Jurkat, Clone E6-1 (cell line): ENCODE results near the gene KPNA4.
"Not testable (repeated sequence)": the region's sequence is repeated elsewhere in the genome, so short reads cannot be mapped to it uniquely, and the experiment has no call there.

Source experiments
- DNase-seq: peaks from one replicate; pipeline ENCODE4 v3.0.0-alpha.2; 2011; ENCODE audit warnings: low read depth, low spot score
- H3K4me3 ChIP-seq: 2 replicates; pipeline ENCODE4 v1.5.1; 2011; ENCODE audit warnings: mild to moderate bottlenecking, low read length, control low read depth, moderate library complexity

The KPNA4 gene

GRCh38 chr3:160531311-160531710 is 34.1 kb downstream of the KPNA4 start:
- no peak overlapping the region for H3K4me3 ChIP-seq
- no peak for DNase-seq

GRCh38 chr3:160516391-160516790 is 49.0 kb downstream of the KPNA4 start:
- not testable (repeated sequence) for H3K4me3 ChIP-seq, DNase-seq

GRCh38 chr3:160501325-160501724 is 64.0 kb downstream of the KPNA4 start:
- no peak for DNase-seq
- no peak overlapping the region for H3K4me3 ChIP-seq

GRCh38 chr3:160498202-160498601 is 67.2 kb downstream of the KPNA4 start:
- DNase-seq, result no peak
- no peak overlapping the region for H3K4me3 ChIP-seq

GRCh38 chr3:160490166-160490565 is 75.2 kb downstream of the KPNA4 start:
- no peak for DNase-seq
- H3K4me3 ChIP-seq, result no peak overlapping the region

- DNase-seq, result peak; percentile 35
- H3K4me3 ChIP-seq, result no peak overlapping the region
Observed at GRCh38 chr3:160486459-160486869, 78.9 kb downstream of the KPNA4 start.

GRCh38 chr3:160482796-160483195 is 82.6 kb downstream of the KPNA4 start:
- H3K4me3 ChIP-seq, result no peak overlapping the region
- DNase-seq, result no peak

GRCh38 chr3:160481856-160482255 is 83.5 kb downstream of the KPNA4 start:
- H3K4me3 ChIP-seq, result no peak overlapping the region
- no peak for DNase-seq

GRCh38 chr3:160480931-160481330 is 84.4 kb downstream of the KPNA4 start:
- no peak for DNase-seq
- H3K4me3 ChIP-seq, result no peak overlapping the region

GRCh38 chr3:160479376-160479775 is 86.0 kb downstream of the KPNA4 start:
- no peak for DNase-seq
- H3K4me3 ChIP-seq, result no peak overlapping the region

- no peak overlapping the region for H3K4me3 ChIP-seq
- DNase-seq, result no peak
Observed at GRCh38 chr3:160478338-160478737, 87.0 kb downstream of the KPNA4 start.

GRCh38 chr3:160477750-160478149 is 87.6 kb downstream of the KPNA4 start:
- no peak overlapping the region for H3K4me3 ChIP-seq
- DNase-seq, result no peak

GRCh38 chr3:160475884-160476283 is 89.5 kb downstream of the KPNA4 start:
- no peak overlapping the region for H3K4me3 ChIP-seq
- no peak for DNase-seq

GRCh38 chr3:160475153-160475552 is 90.2 kb downstream of the KPNA4 start:
- H3K4me3 ChIP-seq, result no peak overlapping the region
- DNase-seq, result no peak

GRCh38 chr3:160474416-160474838 is 90.9 kb downstream of the KPNA4 start:
- no peak for DNase-seq
- H3K4me3 ChIP-seq, result no peak overlapping the region

- H3K4me3 ChIP-seq, result no peak overlapping the region
- DNase-seq, result no peak
Observed at GRCh38 chr3:160473978-160474377, 91.4 kb downstream of the KPNA4 start.

- DNase-seq, result no peak
- H3K4me3 ChIP-seq, result no peak overlapping the region
Observed at GRCh38 chr3:160473221-160473620, 92.2 kb downstream of the KPNA4 start.

- no peak for DNase-seq
Observed at GRCh38 chr3:160472344-160472743, 93.0 kb downstream of the KPNA4 start.

GRCh38 chr3:160471892-160472291 is 93.5 kb downstream of the KPNA4 start:
- DNase-seq, result no peak
- H3K4me3 ChIP-seq, result no peak overlapping the region

More at GRCh38 chr3:160472344-160472743, 93.0 kb downstream of the KPNA4 start:
- H3K4me3 ChIP-seq, result no peak overlapping the region

- no peak for DNase-seq
- H3K4me3 ChIP-seq, result no peak overlapping the region
Observed at GRCh38 chr3:160470181-160470580, 95.2 kb downstream of the KPNA4 start.

GRCh38 chr3:160464971-160465370 is 100.4 kb downstream of the KPNA4 start:
- no peak overlapping the region for H3K4me3 ChIP-seq
- no peak for DNase-seq

GRCh38 chr3:160464321-160464720 is 101.0 kb downstream of the KPNA4 start:
- H3K4me3 ChIP-seq, result no peak overlapping the region
- DNase-seq, result no peak
